Tibial nerve (tissue), 4 donors: ENCODE data around the gene BRME1. TPM values are rescaled to one million over a fixed set of nuclear protein-coding genes. Genes with fewer than 3 reads are reported as not detected.
A peak's percentile ranks its signal among the peaks of the same experiment; 100 is the strongest.

Experiments used
- DNase-seq, 2 donors: peaks; one replicate each; pipeline ENCODE4 v3.0.0-alpha.2; 2019; ENCODE audit warnings: low spot score in 2 of 2
- H3K27ac ChIP-seq, 4 donors: fragments of 200-600 bp; sonication (generic) in 3 of 4; one replicate each; pipeline ENCODE4 v1.5.1; 2017 to 2019; ENCODE audit warnings: mild to moderate bottlenecking in 1 of 4
- H3K27me3 ChIP-seq, 2 donors: fragments of 200-600 bp; sonication (generic) in 1 of 2; one replicate each; pipeline versions ENCODE4 v1.5.1 to v1.6.0; 2017 to 2019
- H3K36me3 ChIP-seq, 3 donors: fragments of 200-600 bp; sonication (generic); one replicate each; pipeline ENCODE4 v1.5.1; 2018 to 2019
- H3K4me1 ChIP-seq, 4 donors: fragments of 200-600 bp; sonication (generic) in 3 of 4; one replicate each; pipeline ENCODE4 v1.5.1; 2017 to 2019
- H3K4me3 ChIP-seq, 4 donors: fragments of 200-600 bp; sonication (generic) in 3 of 4; one replicate each; pipeline ENCODE4 v1.5.1; 2017 to 2019; ENCODE audit warnings: mild to moderate bottlenecking in 1 of 4, moderate library complexity in 1 of 4
- H3K9me3 ChIP-seq, 4 donors: fragments of 200-600 bp; sonication (generic) in 3 of 4; one replicate each; pipeline ENCODE4 v1.5.1; 2017 to 2019
- EP300 ChIP-seq, 2 donors: sonication (generic); formaldehyde crosslinking; IDR thresholded peaks; one replicate each; pipeline ENCODE4 v1.6.1; 2017; ENCODE audit warnings: antibody characterized with exemption in 2 of 2, mild to moderate bottlenecking in 1 of 2
- POLR2A ChIP-seq, 2 donors: fragments of 450-650 bp; IDR thresholded peaks; one replicate each; pipeline ENCODE4 v1.6.1; 2017; ENCODE audit warnings: antibody characterized with exemption in 2 of 2, mild to moderate bottlenecking in 2 of 2, moderate library complexity in 2 of 2
- WGBS, 2 donors: methylation state at CpG; one replicate each; pipeline ENCODE4 v1.1.5; 2018; 5-methylcytosine and 5-hydroxymethylcytosine counted together
- total RNA-seq, 4 donors: library from RNA; depleted of rRNA; stranded (reverse); fragments of >200 nt; gene quantifications; one replicate each; pipeline ENCODE4 v1.1.0, GENCODE V29; 2016
- TF ChIP-seq, protein P1 (sequence below), 5 experiments: fragments of 200-600 bp in 3 of 5; fragments of 450-650 bp in 2 of 5; sonication (generic) in 3 of 5; IDR thresholded peaks; one replicate each; pipeline ENCODE4 v1.5.1; 2016 to 2019; ENCODE audit warnings: antibody characterized with exemption in 5 of 5, mild to moderate bottlenecking in 3 of 5, moderate library complexity in 2 of 5

BRME1 gene
- 1 to 10 TPM in 3 of 4 donors, not detected in 1; 1.5 to 3.3 (median 3.0) TPM for total RNA-seq

DNA sequence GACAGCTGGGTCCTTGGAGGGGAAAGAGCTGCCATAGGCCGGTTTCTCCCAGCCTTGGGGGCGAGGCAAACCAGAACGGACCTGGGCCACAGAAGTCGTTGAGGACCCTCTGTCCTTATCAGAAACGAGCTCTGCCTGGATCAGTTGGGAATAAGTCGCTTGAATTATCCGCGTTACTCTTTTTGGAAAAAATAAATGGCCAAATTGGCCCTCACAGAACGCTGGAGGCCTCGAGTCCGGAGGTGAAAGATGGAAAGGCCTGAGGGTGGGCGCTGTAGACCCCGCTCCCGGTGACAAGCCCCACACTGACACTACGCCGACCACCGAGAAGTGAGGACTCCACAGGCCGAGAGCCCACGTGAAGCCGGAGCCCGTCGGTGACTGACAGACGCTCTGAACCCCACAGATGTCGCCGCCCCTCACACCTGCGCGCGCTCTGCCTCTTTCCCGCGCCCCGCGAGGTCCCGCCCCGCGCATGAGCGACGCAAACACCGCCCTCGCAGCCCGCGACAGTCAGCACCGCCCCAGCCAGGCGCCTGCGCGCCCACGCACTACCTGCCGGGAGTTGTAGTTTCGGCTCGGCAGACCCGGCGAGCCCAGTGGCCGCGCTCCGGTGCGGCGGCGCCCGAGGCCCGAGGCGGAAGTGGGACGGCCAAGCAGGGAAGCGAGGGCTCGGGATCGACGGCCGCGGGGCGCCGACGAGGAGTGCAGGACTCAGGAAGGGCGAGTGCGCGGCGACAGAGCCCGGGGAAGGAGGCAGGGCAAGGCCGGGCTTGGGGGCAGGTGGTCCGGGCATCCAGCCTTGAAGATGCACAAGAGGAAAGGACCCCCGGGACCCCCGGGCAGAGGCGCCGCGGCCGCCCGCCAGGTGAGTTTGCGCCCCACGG is at the start of gene BRME1, which contains the start of gene CC2D1A:
BRME1 (minus strand) TSS at position 484 of the 887 bp plus-strand sequence. CDS start 1,225 bp downstream, outside the sequence.
CC2D1A (plus strand) TSS at position 568 of the 887 bp plus-strand sequence; CDS start at position 809, 241 bp downstream.
- Histone ChIP-seq H3K36me3 (peaks cover 0 to 24% (median 7%) of the 10 kb centered on the region in 3 donors), H3K27me3 (no peaks in the 10 kb centered on the region), H3K4me1 (peaks cover 0 to 27% (median 6%) of the 10 kb centered on the region in 4 donors), H3K4me3 (peak within 1 kb of the TSS; percentile 67 to 92 (median 74)), H3K9me3 (no peaks in the 10 kb centered on the region), H3K27ac (peak within 1 kb of the TSS in 3 of 4 donors; percentile 83 to 88 (median 85))
- peak; percentile 18 to 67 for TF ChIP-seq EP300 (IDR thresholded peaks at IDR 0.05)
- TF ChIP-seq POLR2A (IDR thresholded peaks at IDR 0.05) = peak in 1 of 2 donors; percentile 64
- TF ChIP-seq, protein P1, sequence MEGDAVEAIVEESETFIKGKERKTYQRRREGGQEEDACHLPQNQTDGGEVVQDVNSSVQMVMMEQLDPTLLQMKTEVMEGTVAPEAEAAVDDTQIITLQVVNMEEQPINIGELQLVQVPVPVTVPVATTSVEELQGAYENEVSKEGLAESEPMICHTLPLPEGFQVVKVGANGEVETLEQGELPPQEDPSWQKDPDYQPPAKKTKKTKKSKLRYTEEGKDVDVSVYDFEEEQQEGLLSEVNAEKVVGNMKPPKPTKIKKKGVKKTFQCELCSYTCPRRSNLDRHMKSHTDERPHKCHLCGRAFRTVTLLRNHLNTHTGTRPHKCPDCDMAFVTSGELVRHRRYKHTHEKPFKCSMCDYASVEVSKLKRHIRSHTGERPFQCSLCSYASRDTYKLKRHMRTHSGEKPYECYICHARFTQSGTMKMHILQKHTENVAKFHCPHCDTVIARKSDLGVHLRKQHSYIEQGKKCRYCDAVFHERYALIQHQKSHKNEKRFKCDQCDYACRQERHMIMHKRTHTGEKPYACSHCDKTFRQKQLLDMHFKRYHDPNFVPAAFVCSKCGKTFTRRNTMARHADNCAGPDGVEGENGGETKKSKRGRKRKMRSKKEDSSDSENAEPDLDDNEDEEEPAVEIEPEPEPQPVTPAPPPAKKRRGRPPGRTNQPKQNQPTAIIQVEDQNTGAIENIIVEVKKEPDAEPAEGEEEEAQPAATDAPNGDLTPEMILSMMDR (IDR thresholded peaks at IDR 0.05) = peak in 1 of 5 experiments; percentile 42
- WGBS, 2 donors = 10 to 11% methylated on average over 23 to 36 of the region's 86 CpGs
- DNase-seq = peak; percentile 79 to 80

DNA sequence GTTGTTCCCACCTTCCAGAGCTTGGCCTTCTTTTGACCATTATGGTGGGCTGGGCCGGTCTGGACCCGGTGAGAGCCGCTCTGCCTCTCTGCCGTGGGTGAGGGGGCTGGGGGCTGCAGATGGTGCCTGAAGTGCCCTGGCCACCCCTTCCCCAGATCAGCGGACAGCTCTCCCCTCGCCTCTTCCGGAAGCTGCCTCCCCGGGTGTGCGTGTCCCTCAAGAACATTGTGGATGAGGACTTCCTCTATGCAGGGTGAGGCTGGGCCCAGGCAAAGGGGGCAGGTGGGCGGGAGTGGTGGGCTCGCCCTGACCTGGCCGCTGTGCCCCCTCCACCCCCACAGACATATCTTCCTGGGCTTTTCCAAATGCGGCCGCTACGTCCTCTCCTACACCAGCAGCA is 48.3 kb upstream of the BRME1 start:
- DNase-seq = no peak
- TF ChIP-seq POLR2A (IDR thresholded peaks at IDR 0.05) = no peak
- no peak for TF ChIP-seq EP300 (IDR thresholded peaks at IDR 0.05)
- TF ChIP-seq, protein P1 (IDR thresholded peaks at IDR 0.05) = no peak
- Histone ChIP-seq H3K27me3 (no peaks in the 10 kb centered on the region), H3K4me1 (peaks cover 0 to 24% (median 12%) of the 10 kb centered on the region in 4 donors), H3K27ac (no peak overlapping the region), H3K4me3 (no peak overlapping the region), H3K36me3 (peaks cover 2 to 53% (median 15%) of the 10 kb centered on the region in 3 donors), H3K9me3 (no peaks in the 10 kb centered on the region)
- WGBS, 2 donors = 93 to 95% methylated on average over 11 to 15 of the region's 15 CpGs

DNA sequence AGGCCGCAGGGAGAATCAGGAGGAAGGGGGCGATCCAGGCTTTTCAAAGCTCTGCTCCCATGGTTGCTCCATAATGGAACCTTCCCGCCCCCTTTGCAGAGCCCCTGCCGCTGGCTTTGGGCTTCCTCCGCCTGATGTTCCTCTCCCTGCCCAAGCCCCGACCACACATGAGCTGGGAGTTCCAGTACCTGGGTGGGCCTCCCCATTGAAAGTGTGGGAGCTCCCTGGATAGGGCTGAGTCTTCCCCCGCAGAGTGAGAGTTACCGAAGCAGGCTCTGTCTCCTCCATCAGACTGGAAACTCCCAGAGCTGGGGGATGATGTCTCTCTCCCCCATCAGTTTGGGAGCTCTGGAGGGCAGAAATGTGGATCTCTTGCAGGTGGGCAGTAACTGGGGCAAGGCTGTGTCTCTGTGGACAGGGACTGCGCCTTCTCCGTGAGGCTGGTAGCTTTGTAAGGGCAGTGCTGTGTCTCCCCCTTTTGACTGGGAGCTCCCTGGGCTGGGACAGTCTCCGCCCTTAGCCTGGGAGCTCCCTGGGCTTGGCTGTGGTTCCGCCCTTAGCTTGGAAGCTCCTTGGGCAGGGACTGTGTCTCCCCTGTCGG is 47.1 kb upstream of the BRME1 start:
- H3K27ac ChIP-seq = peak overlapping the region; percentile 58 to 93 (median 88)
- H3K4me1 ChIP-seq = peaks cover 0 to 24% (median 12%) of the 10 kb centered on the region in 4 donors
- no peaks in the 10 kb centered on the region for H3K9me3 ChIP-seq
- H3K27me3 ChIP-seq = no peaks in the 10 kb centered on the region
- peak overlapping the region; percentile 68 to 96 (median 82) for H3K4me3 ChIP-seq
- 0 to 2% methylated on average over 5 to 13 of the region's 13 CpGs for WGBS, 2 donors
- TF ChIP-seq EP300 (IDR thresholded peaks at IDR 0.05) (no peak), POLR2A (IDR thresholded peaks at IDR 0.05) (no peak)
- TF ChIP-seq, protein P1 (IDR thresholded peaks at IDR 0.05) = no peak
- H3K36me3 ChIP-seq = peaks cover 2 to 41% (median 15%) of the 10 kb centered on the region in 3 donors
- DNase-seq = no peak

DNA sequence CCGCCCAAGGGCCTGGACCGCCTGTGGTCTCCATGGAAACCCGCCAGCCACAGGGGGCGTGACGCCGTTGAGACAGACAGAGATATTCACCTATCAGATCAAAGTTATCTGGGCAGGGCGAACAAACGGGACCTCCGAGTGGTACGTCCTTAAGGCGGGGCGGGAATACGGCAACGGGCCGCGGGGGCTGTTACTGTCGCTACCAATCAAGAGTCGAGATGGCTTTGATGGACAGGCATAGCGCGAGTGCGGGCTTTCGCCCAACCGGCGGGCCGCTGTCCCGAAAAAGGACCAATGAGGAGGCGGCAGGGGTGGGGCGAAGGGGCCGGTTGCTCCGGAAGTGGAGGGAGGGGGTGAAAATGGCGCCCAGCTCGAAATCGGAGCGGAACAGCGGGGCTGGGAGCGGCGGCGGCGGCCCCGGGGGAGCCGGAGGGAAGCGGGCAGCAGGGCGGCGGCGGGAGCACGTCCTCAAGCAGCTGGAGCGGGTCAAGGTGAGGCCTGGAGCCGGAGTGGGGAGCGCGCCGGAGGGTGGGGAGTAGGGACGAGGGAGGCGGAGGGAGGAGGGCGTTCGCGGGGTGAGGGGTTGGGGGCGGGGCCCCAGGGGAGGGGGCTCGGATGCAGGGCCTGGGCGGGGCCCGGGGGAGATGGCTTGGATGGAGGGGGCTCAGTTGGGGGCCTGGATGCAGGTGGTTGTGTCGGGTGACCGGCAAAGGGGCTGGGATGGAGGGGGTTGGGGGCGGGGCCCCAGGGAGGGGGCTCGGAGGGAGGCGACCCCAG is 46.4 kb upstream of the BRME1 start, which contains the start of gene DCAF15:
DCAF15 (plus strand) TSS at position 356 of the 777 bp plus-strand sequence; CDS start at position 360, 4 bp downstream.
- 0% methylated on average over 47 to 50 of the region's 65 CpGs for WGBS, 2 donors
- Histone ChIP-seq H3K36me3 (peaks cover 2 to 34% (median 15%) of the 10 kb centered on the region in 3 donors), H3K9me3 (no peaks in the 10 kb centered on the region), H3K4me3 (peak within 1 kb of the TSS; percentile 68 to 96 (median 82)), H3K27me3 (no peaks in the 10 kb centered on the region), H3K4me1 (peaks cover 0 to 24% (median 12%) of the 10 kb centered on the region in 4 donors), H3K27ac (peak within 1 kb of the TSS; percentile 58 to 93 (median 88))
- peak in 1 of 2 donors; percentile 45 for TF ChIP-seq POLR2A (IDR thresholded peaks at IDR 0.05)
- TF ChIP-seq, protein P1 (IDR thresholded peaks at IDR 0.05) = peak in 1 of 5 experiments; percentile 46
- TF ChIP-seq EP300 (IDR thresholded peaks at IDR 0.05) = peak; percentile 66 to 69
- peak; percentile 98 to 100 for DNase-seq
